A549 (cell line): ENCODE results near the gene PRSS3. TPM values are rescaled to one million over a fixed set of nuclear protein-coding genes. Genes with fewer than 3 reads are reported as not detected.
"Not testable (repeated sequence)": the region's sequence is repeated elsewhere in the genome, so short reads cannot be mapped to it uniquely, and the experiment has no call there.

Experiments used
- ATAC-seq, 2 experiments: fragments of 200-7000 bp in 1 of 2; fragments of >200 bp in 1 of 2; cut with Nextera tagmentation in 1 of 2; cut with Tn5 transposase in 1 of 2; 3 replicates each; pipeline versions ENCODE4 v1.8.0 to v1.9.1; 2018 to 2020; ENCODE audit warnings: mild to moderate bottlenecking in 1 of 2, moderate library complexity in 1 of 2
- CTCF ChIA-PET: fragments of 300-600 bp; sonication (Branson Sonifier 250); formaldehyde crosslinking; extraction: SDS; loops from one replicate; lab custom pipeline; 2021; ENCODE audit warnings: antibody characterized with exemption, inconsistent platforms; lab: Yijun Ruan, JAX
- POLR2A ChIA-PET: fragments of 350-600 bp; formaldehyde crosslinking; extraction: SDS; loops from one replicate; lab custom pipeline; 2021; ENCODE audit warnings: antibody characterized with exemption, inconsistent platforms; lab: Yijun Ruan, JAX
- DNase-seq, 2 experiments: peaks; one replicate each; pipeline versions ENCODE4 v3.0.0 to v3.0.0-alpha.2; 2011 to 2016; ENCODE audit warnings: low read depth in 1 of 2, low spot score in 1 of 2
- FAIRE-seq: peaks from 2 replicates; lab custom pipeline; 2011; peaks lifted over from hg19 to GRCh38; lab: Jason Lieb, UNC
- H3K27ac ChIP-seq, 2 experiments: fragments of >200 bp; sonication (Bioruptor Twin); formaldehyde crosslinking; 3 replicates each; pipeline ENCODE4 v1.5.1; 2016 to 2017
- H3K4me1 ChIP-seq: fragments of >200 bp; sonication (Bioruptor Twin); formaldehyde crosslinking; 3 replicates; pipeline ENCODE4 v1.6.1; 2016
- H3K4me2 ChIP-seq: fragments of >200 bp; sonication (Bioruptor Twin); formaldehyde crosslinking; 3 replicates; pipeline ENCODE4 v1.6.1; 2016
- H3K4me3 ChIP-seq: fragments of >200 bp; sonication (Bioruptor Twin); formaldehyde crosslinking; 3 replicates; pipeline ENCODE4 v1.5.1; 2016
- H3K9me3 ChIP-seq: fragments of >200 bp; sonication (Bioruptor Twin); formaldehyde crosslinking; 3 replicates; pipeline ENCODE4 v1.6.1; 2016
- CBX2 ChIP-seq: fragments of 200-600 bp; sonication (generic); IDR thresholded peaks from 2 replicates; pipeline ENCODE4 v1.6.1; 2016; ENCODE audit warnings: low read depth, mild to moderate bottlenecking, borderline replicate concordance
- ESRRA ChIP-seq: fragments of 150-350 bp; IDR thresholded peaks from 2 replicates; pipeline ENCODE4 v1.6.1; 2014; ENCODE audit warnings: mild to moderate bottlenecking, low read length, borderline replicate concordance
- FOSB ChIP-seq: fragments of 250-450 bp; sonication (Bioruptor Pico); IDR thresholded peaks from 2 replicates; pipeline ENCODE4 v1.5.0; 2020; ENCODE audit warnings: mild to moderate bottlenecking, moderate library complexity
- FOXS1 ChIP-seq: fragments of 250-450 bp; sonication (Bioruptor Pico); IDR thresholded peaks from 2 replicates; pipeline ENCODE4 v1.5.0; 2020; ENCODE audit warnings: mild to moderate bottlenecking, moderate library complexity
- GATA3 ChIP-seq: IDR thresholded peaks from 2 replicates; pipeline ENCODE4 v1.6.1; 2012; ENCODE audit warnings: borderline replicate concordance
- HDAC2 ChIP-seq: fragments of 200-600 bp; sonication (generic); IDR thresholded peaks from 2 replicates; pipeline ENCODE4 v1.6.1; 2016
- HEYL ChIP-seq: fragments of 250-450 bp; sonication (Bioruptor Pico); IDR thresholded peaks from 2 replicates; pipeline ENCODE4 v1.8.0; 2021; ENCODE audit warnings: mild to moderate bottlenecking, moderate library complexity
- HOXB13 ChIP-seq: fragments of 250-450 bp; sonication (Bioruptor Pico); IDR thresholded peaks from 2 replicates; pipeline ENCODE4 v1.5.0; 2020; ENCODE audit warnings: low read depth, mild to moderate bottlenecking, moderate library complexity
- JUN ChIP-seq, 2 experiments: fragments of >200 bp; sonication (Bioruptor Twin); formaldehyde crosslinking; IDR thresholded peaks; 2 replicates in 1 of 2; 3 replicates in 1 of 2; pipeline ENCODE4 v1.6.1; 2016 to 2017
- JUNB ChIP-seq: fragments of >200 bp; sonication (Bioruptor Twin); formaldehyde crosslinking; IDR thresholded peaks from 2 replicates; pipeline ENCODE4 v1.6.1; 2016
- MAFK ChIP-seq: fragments of 450-650 bp; IDR thresholded peaks from 2 replicates; pipeline ENCODE4 v1.6.1; 2014; ENCODE audit not compliant: partially characterized antibody
- NR3C1 ChIP-seq: fragments of >200 bp; sonication (Bioruptor Twin); formaldehyde crosslinking; IDR thresholded peaks from 3 replicates; pipeline ENCODE4 v1.6.1; 2017
- POLR2A ChIP-seq: IDR thresholded peaks from 2 replicates; pipeline ENCODE4 v1.6.1; 2012; ENCODE audit warnings: mild to moderate bottlenecking, low read length
- RAD21 ChIP-seq, 2 experiments: fragments of >200 bp in 1 of 2; sonication (Bioruptor Twin) in 1 of 2; formaldehyde crosslinking in 1 of 2; IDR thresholded peaks in 1 of 2; conservative IDR thresholded peaks in 1 of 2; 2 replicates in 1 of 2; 3 replicates in 1 of 2; pipeline ENCODE4 v1.6.1; 2012 to 2018; ENCODE audit warnings: inconsistent platforms in 1 of 2
- RARB ChIP-seq: fragments of 250-450 bp; sonication (Bioruptor Pico); IDR thresholded peaks from 2 replicates; pipeline ENCODE4 v1.8.0; 2021; ENCODE audit warnings: mild to moderate bottlenecking, moderate library complexity
- RNF2 ChIP-seq: fragments of 200-600 bp; sonication (generic); IDR thresholded peaks from 2 replicates; pipeline ENCODE4 v1.6.1; 2016; ENCODE audit warnings: low read depth, mild to moderate bottlenecking, antibody characterized with exemption, moderate library complexity, borderline replicate concordance
- SREBF2 ChIP-seq: fragments of 450-650 bp; IDR thresholded peaks from 2 replicates; pipeline ENCODE4 v1.6.1; 2014; ENCODE audit warnings: mild to moderate bottlenecking, moderate library complexity
- ZFP36 ChIP-seq: fragments of 450-650 bp; IDR thresholded peaks from 2 replicates; pipeline ENCODE4 v1.6.1; 2014; ENCODE audit warnings: borderline replicate concordance; ENCODE audit not compliant: partially characterized antibody
- ZNF302 ChIP-seq: fragments of 250-450 bp; sonication (Bioruptor Pico); IDR thresholded peaks from 2 replicates; pipeline ENCODE4 v1.9.0; 2021; ENCODE audit warnings: inconsistent platforms, mild to moderate bottlenecking, moderate library complexity
- ZSCAN20 ChIP-seq: fragments of 250-450 bp; sonication (Bioruptor Pico); IDR thresholded peaks from 2 replicates; pipeline ENCODE4 v1.8.0; 2022; ENCODE audit warnings: mild to moderate bottlenecking, moderate library complexity
- WGBS: methylation state at CpG from one replicate; pipeline ENCODE4 v1.1.6; 2017; ENCODE audit errors: missing lambda C conversion rate; 5-methylcytosine and 5-hydroxymethylcytosine counted together
- polyA plus RNA-seq, 4 experiments: library from polyadenylated mRNA; depleted of rRNA in 3 of 4; stranded (reverse); fragments of >200 nt; fragmentation: RNase III in 1 of 4; extraction: RNeasy Plus Mini Kit Qiagen cat#74134 plus additional on column Dnase treatment in 1 of 4; gene quantifications; 2 replicates in 3 of 4; 3 replicates in 1 of 4; pipeline ENCODE4 v1.2.3, GENCODE V29; 2011 to 2017
- TF ChIP-seq, protein P1 (sequence below): fragments of >200 bp; sonication (Bioruptor Twin); formaldehyde crosslinking; IDR thresholded peaks from 3 replicates; pipeline ENCODE4 v1.5.1; 2016
- TF ChIP-seq, protein P2 (sequence below): fragments of 250-450 bp; sonication (Bioruptor Pico); IDR thresholded peaks from 2 replicates; pipeline ENCODE4 v1.5.0; 2021; ENCODE audit warnings: mild to moderate bottlenecking, moderate library complexity, borderline replicate concordance
- TF ChIP-seq, protein P3 (sequence below): fragments of >200 bp; sonication (Bioruptor Twin); formaldehyde crosslinking; IDR thresholded peaks from 2 replicates; pipeline ENCODE4 v1.6.1; 2016
- TF ChIP-seq, protein P4 (sequence below): IDR thresholded peaks from 2 replicates; pipeline ENCODE4 v1.6.1; 2012

Gene PRSS3
- polyA plus RNA-seq, 2 of the 4 experiments (the other 2 are of a cell fraction), result 2.0 to 4.0 TPM

DNA sequence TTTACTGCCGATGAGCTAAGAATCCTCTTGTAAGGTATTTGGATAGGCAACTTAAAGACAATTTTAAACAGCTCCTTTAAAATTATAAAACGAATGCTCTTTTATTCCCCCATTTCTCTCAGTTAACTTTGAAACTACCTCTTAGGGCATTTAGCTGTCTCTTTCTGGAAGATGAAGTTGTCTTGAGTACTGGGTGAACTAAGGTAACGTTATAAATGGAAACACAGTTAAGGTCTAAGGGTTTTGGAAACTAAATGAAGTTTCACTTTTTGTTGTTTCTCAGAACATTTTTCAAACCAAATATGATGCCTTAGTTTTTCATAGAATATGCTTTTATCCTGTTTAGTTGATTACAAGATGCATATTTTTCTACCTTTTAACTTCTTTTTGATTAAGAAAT is 28.4 kb downstream of the PRSS3 start (continued):
- TF ChIP-seq, protein P1, sequence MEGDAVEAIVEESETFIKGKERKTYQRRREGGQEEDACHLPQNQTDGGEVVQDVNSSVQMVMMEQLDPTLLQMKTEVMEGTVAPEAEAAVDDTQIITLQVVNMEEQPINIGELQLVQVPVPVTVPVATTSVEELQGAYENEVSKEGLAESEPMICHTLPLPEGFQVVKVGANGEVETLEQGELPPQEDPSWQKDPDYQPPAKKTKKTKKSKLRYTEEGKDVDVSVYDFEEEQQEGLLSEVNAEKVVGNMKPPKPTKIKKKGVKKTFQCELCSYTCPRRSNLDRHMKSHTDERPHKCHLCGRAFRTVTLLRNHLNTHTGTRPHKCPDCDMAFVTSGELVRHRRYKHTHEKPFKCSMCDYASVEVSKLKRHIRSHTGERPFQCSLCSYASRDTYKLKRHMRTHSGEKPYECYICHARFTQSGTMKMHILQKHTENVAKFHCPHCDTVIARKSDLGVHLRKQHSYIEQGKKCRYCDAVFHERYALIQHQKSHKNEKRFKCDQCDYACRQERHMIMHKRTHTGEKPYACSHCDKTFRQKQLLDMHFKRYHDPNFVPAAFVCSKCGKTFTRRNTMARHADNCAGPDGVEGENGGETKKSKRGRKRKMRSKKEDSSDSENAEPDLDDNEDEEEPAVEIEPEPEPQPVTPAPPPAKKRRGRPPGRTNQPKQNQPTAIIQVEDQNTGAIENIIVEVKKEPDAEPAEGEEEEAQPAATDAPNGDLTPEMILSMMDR, result no peak
- TF ChIP-seq RNF2 (no peak), HOXB13 (CRISPR knock-in tag) (no peak), POLR2A (no peak), HDAC2 (no peak), JUNB (no peak)

DNA sequence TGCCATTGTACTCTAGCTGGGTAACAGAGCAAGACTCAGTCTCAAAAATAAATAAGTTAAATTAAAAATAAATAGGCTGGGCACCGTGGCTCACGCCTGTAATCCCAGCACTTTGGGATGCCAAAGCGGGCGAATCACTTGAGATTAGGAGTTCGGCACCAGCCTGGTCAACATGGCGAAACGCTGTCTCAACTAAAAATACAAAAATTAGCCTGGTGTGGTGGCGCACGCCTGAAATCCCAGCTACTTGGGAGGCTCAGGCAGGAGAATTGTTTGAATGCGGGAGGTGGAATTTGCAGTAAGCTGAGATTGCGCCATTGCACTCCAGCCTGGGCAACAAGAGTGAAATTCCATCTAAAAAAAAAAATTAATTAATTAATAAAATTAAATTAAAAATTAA is 31.9 kb downstream of the PRSS3 start:
- H3K27ac ChIP-seq, DNase-seq, H3K4me2 ChIP-seq, ATAC-seq, FAIRE-seq, H3K9me3 ChIP-seq, H3K4me1 ChIP-seq, H3K4me3 ChIP-seq: not testable (repeated sequence)
- WGBS, result 92% methylated on average over 11 of the region's 11 CpGs
- ChIA-PET POLR2A (interaction anchor here (1.2 kb wide), 1 partner anchor 13 kb away, joined by 4 read pairs; no protein-coding TSS in a partner anchor), CTCF (interaction anchor here (0.7 to 1.8 kb wide), 6 partner anchors 12 to 116 kb away, joined by 3 to 7 read pairs (median 4); no protein-coding TSS in a partner anchor)

DNA sequence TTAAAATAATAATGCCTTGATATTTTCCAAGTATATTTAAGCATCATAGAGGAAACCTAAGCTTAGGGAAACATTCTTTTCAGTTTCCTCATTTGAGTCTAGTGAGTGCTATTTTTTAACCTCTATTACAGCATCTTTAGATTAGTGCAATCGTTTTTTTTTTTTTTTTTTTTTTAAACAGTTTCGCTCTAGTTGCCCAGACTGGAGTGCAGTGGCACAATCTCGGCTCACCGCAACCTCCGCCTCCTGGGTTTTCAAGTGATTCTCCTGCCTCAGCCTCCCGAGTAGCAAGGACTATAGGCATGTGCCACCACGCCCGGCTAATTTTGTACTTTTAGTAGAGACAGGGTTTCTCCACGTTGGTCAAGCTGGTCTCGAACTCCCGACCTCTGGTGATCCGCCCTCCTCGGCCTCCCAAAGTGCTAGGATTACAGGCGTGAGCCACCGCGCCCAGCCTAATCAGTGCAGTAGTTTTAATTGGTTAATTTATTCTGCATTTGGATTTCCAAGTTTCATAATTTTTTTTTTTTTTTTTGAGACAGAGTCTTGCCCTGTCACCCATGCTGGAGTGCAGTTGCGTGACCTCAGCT is 34.4 kb downstream of the PRSS3 start:
- 0 out of 3 replicates have a peak, but pooled peaks cover 15% of the 10 kb centered on the region for H3K4me1 ChIP-seq
- CTCF ChIA-PET, result interaction anchor here (0.6 to 1.4 kb wide), 4 partner anchors 12 to 377 kb away, joined by 3 to 4 read pairs (median 4); no protein-coding TSS in a partner anchor
- H3K9me3 ChIP-seq, ATAC-seq, POLR2A ChIA-PET, FAIRE-seq, DNase-seq, H3K27ac ChIP-seq, H3K4me3 ChIP-seq, H3K4me2 ChIP-seq: not testable (repeated sequence)
- WGBS, result 87% methylated on average over 17 of the region's 17 CpGs

DNA sequence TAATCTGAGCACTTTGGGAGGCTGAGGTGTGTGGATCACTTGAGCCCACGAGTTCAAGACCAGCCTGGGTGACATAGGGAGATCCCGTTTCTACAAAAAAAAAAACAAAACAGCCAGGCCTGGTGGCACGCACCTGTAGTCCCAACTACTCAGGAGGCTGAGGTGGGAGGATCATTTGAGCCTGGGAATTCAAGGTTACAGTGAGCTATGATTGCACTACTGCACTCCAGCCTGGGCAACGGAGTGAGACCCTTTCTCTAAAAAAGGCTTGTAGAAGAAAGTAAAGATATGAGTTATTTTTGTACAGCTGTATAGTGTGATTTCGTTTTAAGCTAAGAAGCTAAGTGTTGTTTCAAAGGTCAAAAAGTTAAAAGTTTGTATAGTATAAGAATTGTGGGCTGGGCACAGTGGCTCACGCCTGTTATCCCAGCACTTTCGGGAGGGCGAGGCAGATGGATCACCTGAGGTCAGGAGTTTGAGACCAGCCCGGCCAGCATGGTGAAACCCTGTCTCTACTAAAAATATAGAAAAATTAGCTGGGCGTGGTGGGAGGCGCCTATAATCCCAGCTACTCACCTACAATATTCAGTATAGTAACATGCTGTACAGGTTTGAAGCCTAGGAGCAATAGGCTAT is 40.4 kb downstream of the PRSS3 start:
- TF ChIP-seq GATA3 (no peak), MAFK (no peak), NR3C1 (no peak), ESRRA (no peak), RARB (no peak), ZSCAN20 (CRISPR knock-in tag) (no peak), ZFP36 (no peak), HEYL (CRISPR knock-in tag) (no peak), JUNB (no peak), JUN (IDR thresholded peaks at IDR 0.05) (no peak), CBX2 (no peak), RAD21 (conservative IDR thresholded peaks at IDR 0.05 in 1 of 2, IDR thresholded peaks at IDR 0.05 in 1 of 2) (no peak), SREBF2 (no peak), FOSB (CRISPR knock-in tag) (no peak), HOXB13 (CRISPR knock-in tag) (no peak), FOXS1 (no peak), ZNF302 (no peak)
- TF ChIP-seq, protein P2, sequence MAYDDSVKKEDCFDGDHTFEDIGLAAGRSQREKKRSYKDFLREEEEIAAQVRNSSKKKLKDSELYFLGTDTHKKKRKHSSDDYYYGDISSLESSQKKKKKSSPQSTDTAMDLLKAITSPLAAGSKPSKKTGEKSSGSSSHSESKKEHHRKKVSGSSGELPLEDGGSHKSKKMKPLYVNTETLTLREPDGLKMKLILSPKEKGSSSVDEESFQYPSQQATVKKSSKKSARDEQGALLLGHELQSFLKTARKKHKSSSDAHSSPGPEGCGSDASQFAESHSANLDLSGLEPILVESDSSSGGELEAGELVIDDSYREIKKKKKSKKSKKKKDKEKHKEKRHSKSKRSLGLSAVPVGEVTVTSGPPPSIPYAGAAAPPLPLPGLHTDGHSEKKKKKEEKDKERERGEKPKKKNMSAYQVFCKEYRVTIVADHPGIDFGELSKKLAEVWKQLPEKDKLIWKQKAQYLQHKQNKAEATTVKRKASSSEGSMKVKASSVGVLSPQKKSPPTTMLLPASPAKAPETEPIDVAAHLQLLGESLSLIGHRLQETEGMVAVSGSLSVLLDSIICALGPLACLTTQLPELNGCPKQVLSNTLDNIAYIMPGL (CRISPR knock-in tag), result no peak
- TF ChIP-seq, protein P3, sequence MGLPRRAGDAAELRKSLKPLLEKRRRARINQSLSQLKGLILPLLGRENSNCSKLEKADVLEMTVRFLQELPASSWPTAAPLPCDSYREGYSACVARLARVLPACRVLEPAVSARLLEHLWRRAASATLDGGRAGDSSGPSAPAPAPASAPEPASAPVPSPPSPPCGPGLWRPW, result no peak
- TF ChIP-seq, protein P4, sequence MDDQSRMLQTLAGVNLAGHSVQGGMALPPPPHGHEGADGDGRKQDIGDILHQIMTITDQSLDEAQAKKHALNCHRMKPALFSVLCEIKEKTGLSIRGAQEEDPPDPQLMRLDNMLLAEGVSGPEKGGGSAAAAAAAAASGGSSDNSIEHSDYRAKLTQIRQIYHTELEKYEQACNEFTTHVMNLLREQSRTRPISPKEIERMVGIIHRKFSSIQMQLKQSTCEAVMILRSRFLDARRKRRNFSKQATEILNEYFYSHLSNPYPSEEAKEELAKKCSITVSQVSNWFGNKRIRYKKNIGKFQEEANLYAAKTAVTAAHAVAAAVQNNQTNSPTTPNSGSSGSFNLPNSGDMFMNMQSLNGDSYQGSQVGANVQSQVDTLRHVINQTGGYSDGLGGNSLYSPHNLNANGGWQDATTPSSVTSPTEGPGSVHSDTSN, result no peak
- 86% methylated on average over 11 of the region's 11 CpGs for WGBS
- no peak for DNase-seq
- POLR2A ChIA-PET, result no interaction called here
- H3K4me1 ChIP-seq, result peaks cover 30% of the 10 kb centered on the region
- FAIRE-seq, result no peak
- no peak for ATAC-seq
- no peak overlapping the region for H3K27ac ChIP-seq
- CTCF ChIA-PET, result interaction anchor here (1.0 to 5.1 kb wide), 6 partner anchors 10 to 98 kb away, joined by 3 to 29 read pairs (median 3); no protein-coding TSS in a partner anchor
- H3K9me3 ChIP-seq, result no peaks in the 10 kb centered on the region
- no peak overlapping the region for H3K4me3 ChIP-seq
- H3K4me2 ChIP-seq, result no peak overlapping the region
